ENCODE results near the gene FBXO27. TPM values are rescaled to one million over a fixed set of nuclear protein-coding genes. Genes with fewer than 3 reads are reported as not detected.

Gene FBXO27
- polyA plus RNA-seq, 3 donors = not detected

GRCh38 chr19:39017646-39018045 lies 14.7 kb downstream of the FBXO27 start:
- Histone ChIP-seq H2AFZ (ENCODE audit: insufficient read depth, low read depth, low read length, poor library complexity, severe bottlenecking) (no peak overlapping the region), H3K79me2 (ENCODE audit: insufficient read depth, low read length) (no peaks in the 10 kb centered on the region), H4K20me1 (ENCODE audit: insufficient read depth, low read length) (no peaks in the 10 kb centered on the region), H3K27ac (ENCODE audit: low read depth in 1 of 2, low read length in 2 of 2) (no peak overlapping the region), H3K36me3 (replicated peaks in 1 of 2; ENCODE audit: control insufficient read depth in 1 of 2, insufficient read depth in 2 of 2, low read length in 2 of 2) (no peaks in the 10 kb centered on the region), H3K4me2 (replicated peaks; ENCODE audit: extremely low read depth, low read length, poor library complexity, severe bottlenecking) (no peak overlapping the region), H3K27me3 (ENCODE audit: control insufficient read depth in 2 of 2, insufficient read depth in 2 of 2, low read length in 2 of 2) (no peaks in the 10 kb centered on the region), H3K9ac (ENCODE audit: insufficient read depth, low read length, poor library complexity, severe bottlenecking) (no peak overlapping the region), H3K4me3 (replicated peaks in 1 of 3; ENCODE audit: low read depth in 2 of 3, low read length in 3 of 3) (no peak overlapping the region), H3K4me1 (ENCODE audit: control insufficient read depth in 1 of 2, insufficient read depth in 2 of 2, low read length in 2 of 2) (no peaks in the 10 kb centered on the region), H3K9me3 (replicated peaks in 1 of 2; ENCODE audit: control insufficient read depth in 1 of 2, insufficient read depth in 1 of 2, low read length in 2 of 2) (no peaks in the 10 kb centered on the region)
- Mint-ChIP-seq H3K9me3 (peaks cover 0 to 12% (median 6%) of the 10 kb centered on the region in 7 donors), H3K27me3 (ENCODE audit: low read depth in 3 of 3) (peaks cover 10 to 14% (median 14%) of the 10 kb centered on the region in 3 donors), H3K36me3 (no peaks in the 10 kb centered on the region), H3K27ac (no peak overlapping the region), H3K4me3 (no peak overlapping the region), H3K4me1 (no peaks in the 10 kb centered on the region)
- WGBS (ENCODE audit: insufficient coverage) = no CpG with 5 or more reads among the region's 4 CpGs
- intact Hi-C loops (cut with micrococcal nuclease) = no loop called here
- no peak for TF ChIP-seq CTCF (IDR thresholded peaks at IDR 0.05)
- DNase-seq = no peak

- no peak overlapping the region for H3K4me3 ChIP-seq (replicated peaks in 1 of 3; ENCODE audit: low read depth in 2 of 3, low read length in 3 of 3)
- intact Hi-C loops (cut with micrococcal nuclease) = no loop called here
- Mint-ChIP-seq H3K27ac (no peak overlapping the region), H3K36me3 (no peaks in the 10 kb centered on the region), H3K4me3 (no peak overlapping the region), H3K9me3 (peaks cover 0 to 12% (median 6%) of the 10 kb centered on the region in 7 donors), H3K27me3 (ENCODE audit: low read depth in 3 of 3) (peaks cover 10 to 16% (median 15%) of the 10 kb centered on the region in 3 donors), H3K4me1 (no peaks in the 10 kb centered on the region)
- TF ChIP-seq CTCF (IDR thresholded peaks at IDR 0.05) = no peak
- H3K79me2 ChIP-seq (ENCODE audit: insufficient read depth, low read length) = no peaks in the 10 kb centered on the region
- no peaks in the 10 kb centered on the region for H3K27me3 ChIP-seq (ENCODE audit: control insufficient read depth in 2 of 2, insufficient read depth in 2 of 2, low read length in 2 of 2)
- H3K4me2 ChIP-seq (replicated peaks; ENCODE audit: extremely low read depth, low read length, poor library complexity, severe bottlenecking) = no peak overlapping the region
- H3K27ac ChIP-seq (ENCODE audit: low read depth in 1 of 2, low read length in 2 of 2) = no peak overlapping the region
- H3K36me3 ChIP-seq (replicated peaks in 1 of 2; ENCODE audit: control insufficient read depth in 1 of 2, insufficient read depth in 2 of 2, low read length in 2 of 2) = no peaks in the 10 kb centered on the region
- no peaks in the 10 kb centered on the region for H3K9me3 ChIP-seq (replicated peaks in 1 of 2; ENCODE audit: control insufficient read depth in 1 of 2, insufficient read depth in 1 of 2, low read length in 2 of 2)
- H3K9ac ChIP-seq (ENCODE audit: insufficient read depth, low read length, poor library complexity, severe bottlenecking) = no peak overlapping the region
- H4K20me1 ChIP-seq (ENCODE audit: insufficient read depth, low read length) = no peaks in the 10 kb centered on the region
- WGBS (ENCODE audit: insufficient coverage) = 96% methylated on average over 4 of the region's 6 CpGs
- no peaks in the 10 kb centered on the region for H3K4me1 ChIP-seq (ENCODE audit: control insufficient read depth in 1 of 2, insufficient read depth in 2 of 2, low read length in 2 of 2)
- DNase-seq = no peak
- H2AFZ ChIP-seq (ENCODE audit: insufficient read depth, low read depth, low read length, poor library complexity, severe bottlenecking) = no peak overlapping the region
Measured at GRCh38 chr19:39017026-39017425, 15.3 kb downstream of the FBXO27 start.

All from CD14-positive monocyte (primary cell).